DND-41 (cell line): ENCODE data around the gene SEMA4B.
"Not testable (repeated sequence)": the region's sequence is repeated elsewhere in the genome, so short reads cannot be mapped to it uniquely, and the experiment has no call there.

ENCODE experiments used
- ATAC-seq: fragments of 200-7000 bp; cut with Tn5 transposase; 3 replicates; pipeline ENCODE4 v1.9.1; 2021; ENCODE audit warnings: low read depth; ENCODE audit not compliant: insufficient read depth
- DNase-seq: peaks from one replicate; pipeline ENCODE4 v3.0.0-alpha.2; 2020
- H2AFZ ChIP-seq: 2 replicates; pipeline ENCODE4 v1.6.0; 2012; ENCODE audit warnings: low read depth, low read length
- H3K27ac ChIP-seq: 2 replicates; pipeline ENCODE4 v1.5.1; 2012; ENCODE audit warnings: low read length, inconsistent platforms
- H3K27me3 ChIP-seq: fragments of 200-600 bp; sonication (generic); 2 replicates; pipeline ENCODE4 v1.6.0; 2012; ENCODE audit warnings: low read length, mild to moderate bottlenecking, inconsistent platforms; ENCODE audit not compliant: insufficient read depth, poor library complexity
- H3K36me3 ChIP-seq: 2 replicates; pipeline ENCODE4 v1.5.1; 2012; ENCODE audit warnings: low read length, inconsistent platforms; ENCODE audit not compliant: insufficient read depth
- H3K4me1 ChIP-seq: 2 replicates; pipeline ENCODE4 v1.5.1; 2012; ENCODE audit warnings: mild to moderate bottlenecking, low read length; ENCODE audit not compliant: insufficient read depth
- H3K4me2 ChIP-seq: 2 replicates; pipeline ENCODE4 v1.6.0; 2012; ENCODE audit warnings: mild to moderate bottlenecking, moderate library complexity, low read length, inconsistent platforms; ENCODE audit not compliant: insufficient read depth
- H3K4me3 ChIP-seq, 2 experiments: fragments of 200-600 bp in 1 of 2; shearing (Covaris generic) in 1 of 2; 2 replicates each; pipeline ENCODE4 v1.5.1; 2012 to 2016; ENCODE audit warnings: inconsistent platforms in 2 of 2, low read length in 2 of 2, mild to moderate bottlenecking in 2 of 2, low read depth in 1 of 2, moderate library complexity in 1 of 2
- H3K79me2 ChIP-seq: 2 replicates; pipeline ENCODE4 v1.6.0; 2012; ENCODE audit warnings: low read length, inconsistent platforms; ENCODE audit not compliant: insufficient read depth
- H3K9ac ChIP-seq: 2 replicates; pipeline ENCODE4 v1.6.0; 2012; ENCODE audit warnings: low read depth, mild to moderate bottlenecking, inconsistent platforms, low read length, moderate library complexity
- H3K9me3 ChIP-seq: 2 replicates; pipeline ENCODE4 v1.5.1; 2012; ENCODE audit warnings: low read length, moderate library complexity, mild to moderate bottlenecking, inconsistent platforms; ENCODE audit not compliant: insufficient read depth, severe bottlenecking
- H4K20me1 ChIP-seq: 2 replicates; pipeline ENCODE4 v1.6.0; 2012; ENCODE audit warnings: low read length; ENCODE audit not compliant: insufficient read depth
- EZH2 ChIP-seq: IDR thresholded peaks from 3 replicates; pipeline ENCODE4 v1.6.1; 2012; ENCODE audit warnings: borderline replicate concordance, low read depth, mild to moderate bottlenecking, moderate library complexity, low read length, inconsistent platforms; ENCODE audit not compliant: severe bottlenecking
- TF ChIP-seq, protein P1 (sequence below): IDR thresholded peaks from 2 replicates; pipeline ENCODE4 v1.5.1; 2012; ENCODE audit warnings: borderline replicate concordance, low read length, moderate library complexity, mild to moderate bottlenecking; ENCODE audit not compliant: poor library complexity, severe bottlenecking; ENCODE audit errors: extremely low read depth

SEMA4B gene

DNA sequence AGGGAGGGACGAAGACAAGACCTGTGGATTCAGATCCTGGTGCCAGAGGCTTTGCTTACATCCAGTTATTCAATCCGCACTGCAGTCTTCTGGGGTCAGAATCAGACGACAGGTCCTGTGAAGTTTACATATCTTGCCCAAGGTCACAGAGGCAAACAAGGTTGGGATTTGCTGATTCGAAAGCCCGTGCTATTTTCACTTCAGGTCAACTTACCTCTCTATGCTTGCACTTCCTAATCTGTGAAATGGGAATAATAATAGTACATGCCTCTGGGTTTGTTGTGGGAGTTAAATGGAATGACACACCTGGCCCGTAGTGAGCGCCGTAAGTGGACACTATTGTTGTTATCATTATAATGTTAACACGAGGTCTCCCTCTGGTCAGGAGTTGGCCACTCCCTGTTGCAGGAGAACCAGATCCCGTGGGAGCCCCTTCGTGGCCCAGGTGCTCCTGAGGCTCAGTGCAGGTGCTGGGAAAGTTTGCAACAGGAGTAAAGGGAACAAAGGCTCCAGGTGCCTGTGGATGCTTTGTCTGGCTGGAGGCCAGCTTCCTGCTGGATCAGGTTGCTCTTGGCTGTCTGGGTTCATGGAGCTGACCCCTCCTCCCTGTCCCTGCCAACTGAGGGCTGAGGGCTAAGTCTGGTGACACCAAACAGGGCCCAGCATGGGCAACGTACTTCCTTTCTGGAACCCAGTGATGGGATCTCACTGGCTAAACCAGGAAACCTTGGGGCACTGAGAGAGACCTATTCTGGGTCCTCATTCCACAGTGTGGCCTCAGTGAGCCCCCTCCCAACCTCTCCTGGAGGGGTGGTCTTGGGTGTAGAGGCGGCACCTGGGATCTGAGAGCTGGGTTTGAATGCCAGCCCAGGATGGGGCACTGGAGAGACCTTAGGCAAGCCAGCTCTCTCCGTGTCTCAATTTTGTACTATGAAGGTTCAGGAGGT is 40.1 kb upstream of the SEMA4B start:
- H3K4me3 ChIP-seq, result no peak overlapping the region
- no peaks in the 10 kb centered on the region for H4K20me1 ChIP-seq
- no peak overlapping the region for H2AFZ ChIP-seq
- H3K27ac ChIP-seq, result no peak overlapping the region
- H3K9me3 ChIP-seq, result no peaks in the 10 kb centered on the region
- no peaks in the 10 kb centered on the region for H3K4me1 ChIP-seq
- no peak overlapping the region for H3K4me2 ChIP-seq
- no peak for ATAC-seq
- H3K36me3 ChIP-seq, result no peaks in the 10 kb centered on the region
- H3K9ac ChIP-seq, result no peak overlapping the region
- DNase-seq, result no peak
- TF ChIP-seq, protein P1, sequence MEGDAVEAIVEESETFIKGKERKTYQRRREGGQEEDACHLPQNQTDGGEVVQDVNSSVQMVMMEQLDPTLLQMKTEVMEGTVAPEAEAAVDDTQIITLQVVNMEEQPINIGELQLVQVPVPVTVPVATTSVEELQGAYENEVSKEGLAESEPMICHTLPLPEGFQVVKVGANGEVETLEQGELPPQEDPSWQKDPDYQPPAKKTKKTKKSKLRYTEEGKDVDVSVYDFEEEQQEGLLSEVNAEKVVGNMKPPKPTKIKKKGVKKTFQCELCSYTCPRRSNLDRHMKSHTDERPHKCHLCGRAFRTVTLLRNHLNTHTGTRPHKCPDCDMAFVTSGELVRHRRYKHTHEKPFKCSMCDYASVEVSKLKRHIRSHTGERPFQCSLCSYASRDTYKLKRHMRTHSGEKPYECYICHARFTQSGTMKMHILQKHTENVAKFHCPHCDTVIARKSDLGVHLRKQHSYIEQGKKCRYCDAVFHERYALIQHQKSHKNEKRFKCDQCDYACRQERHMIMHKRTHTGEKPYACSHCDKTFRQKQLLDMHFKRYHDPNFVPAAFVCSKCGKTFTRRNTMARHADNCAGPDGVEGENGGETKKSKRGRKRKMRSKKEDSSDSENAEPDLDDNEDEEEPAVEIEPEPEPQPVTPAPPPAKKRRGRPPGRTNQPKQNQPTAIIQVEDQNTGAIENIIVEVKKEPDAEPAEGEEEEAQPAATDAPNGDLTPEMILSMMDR, result no peak
- TF ChIP-seq EZH2, result no peak
- H3K79me2 ChIP-seq, result no peaks in the 10 kb centered on the region
- no peaks in the 10 kb centered on the region for H3K27me3 ChIP-seq

DNA sequence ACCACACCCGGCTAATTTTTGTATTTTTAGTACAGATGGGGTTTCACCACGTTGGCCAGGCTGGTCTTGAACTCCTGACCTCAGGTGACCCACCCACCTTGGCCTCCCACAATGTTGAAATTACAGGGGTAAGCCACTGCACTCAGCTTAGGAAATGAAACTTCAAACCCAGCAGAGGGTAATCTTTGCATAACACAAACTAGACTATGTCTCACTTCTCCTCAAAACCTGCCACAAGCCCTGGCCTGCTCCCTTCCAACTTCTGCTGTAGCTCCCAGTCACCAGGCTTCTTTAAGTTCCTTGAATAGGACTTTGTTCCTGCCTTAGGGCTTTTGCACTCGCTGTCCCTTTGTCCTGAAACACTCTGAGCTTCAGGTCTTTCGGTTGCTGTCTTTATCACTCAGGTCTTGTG is 39.2 kb upstream of the SEMA4B start:
- Histone ChIP-seq H3K79me2 (no peaks in the 10 kb centered on the region), H3K27ac (no peak overlapping the region), H3K27me3 (no peaks in the 10 kb centered on the region), H2AFZ (no peak overlapping the region), H3K9ac (no peak overlapping the region), H3K4me1 (no peaks in the 10 kb centered on the region), H3K9me3 (no peaks in the 10 kb centered on the region), H3K4me2 (no peak overlapping the region), H4K20me1 (no peaks in the 10 kb centered on the region), H3K4me3 (no peak overlapping the region), H3K36me3 (no peaks in the 10 kb centered on the region)
- ATAC-seq (no peak), DNase-seq (no peak)
- TF ChIP-seq EZH2, result no peak
- TF ChIP-seq, protein P1, result no peak

DNA sequence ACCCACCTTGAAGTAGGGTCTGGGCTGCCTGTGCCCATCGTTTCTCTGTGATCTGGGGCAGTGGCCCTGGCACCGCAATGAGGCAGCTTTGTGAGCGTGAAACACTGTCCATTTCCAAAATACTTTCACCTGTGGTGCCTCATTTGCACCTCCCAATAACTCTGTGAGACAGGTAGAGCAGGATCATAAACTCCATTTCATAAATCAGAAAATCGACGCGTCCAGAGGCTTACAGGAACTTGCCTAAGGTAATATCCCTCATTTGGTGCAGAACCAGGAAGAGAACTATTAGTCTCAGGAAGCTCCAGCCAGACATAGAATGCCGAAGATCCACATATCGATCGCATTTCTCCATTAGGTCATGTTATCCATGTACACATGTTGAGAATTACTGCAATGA is 38.2 kb upstream of the SEMA4B start:
- Histone ChIP-seq H4K20me1 (no peaks in the 10 kb centered on the region), H3K4me3 (no peak overlapping the region), H3K4me1 (no peaks in the 10 kb centered on the region), H3K79me2 (no peaks in the 10 kb centered on the region), H3K9ac (no peak overlapping the region), H3K27ac (no peak overlapping the region), H3K36me3 (no peaks in the 10 kb centered on the region), H3K4me2 (no peak overlapping the region), H2AFZ (no peak overlapping the region), H3K9me3 (no peaks in the 10 kb centered on the region), H3K27me3 (no peaks in the 10 kb centered on the region)
- DNase-seq, result no peak
- ATAC-seq, result no peak
- no peak for TF ChIP-seq EZH2
- TF ChIP-seq, protein P1, result no peak

DNA sequence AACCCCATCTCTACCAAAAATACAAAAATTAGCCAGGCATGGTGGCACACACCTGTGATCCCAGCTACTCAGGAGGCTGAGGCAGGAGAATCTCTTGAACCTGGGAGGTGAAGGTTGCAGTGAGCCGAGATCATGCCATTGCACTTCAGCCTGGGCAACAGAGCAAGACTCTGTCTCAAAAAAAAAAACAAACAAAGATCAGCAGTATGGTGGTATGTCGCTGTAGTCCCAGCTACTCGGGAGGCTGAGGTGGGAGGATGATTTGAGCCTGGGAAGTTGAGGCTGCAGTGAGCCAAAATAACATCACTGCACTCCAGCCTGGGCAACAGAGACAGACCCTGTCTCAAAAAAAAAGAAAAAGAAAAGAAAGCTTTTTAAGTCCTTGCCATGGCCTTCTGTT is 36.9 kb upstream of the SEMA4B start:
- not testable (repeated sequence) for H3K9ac ChIP-seq, H3K4me1 ChIP-seq, ATAC-seq, H4K20me1 ChIP-seq, H3K4me2 ChIP-seq, H3K4me3 ChIP-seq, DNase-seq, H3K27ac ChIP-seq, H2AFZ ChIP-seq, H3K79me2 ChIP-seq, H3K36me3 ChIP-seq, H3K27me3 ChIP-seq, H3K9me3 ChIP-seq
